Neuronal stem cell (in vitro differentiated cells): Measurements from ENCODE around the gene WRNIP1.

Experiments
- DNase-seq: peaks from one replicate; pipeline ENCODE4 v3.0.0-alpha.2; 2013; ENCODE audit warnings: low spot score
- H2AFZ ChIP-seq: one replicate; pipeline ENCODE4 v1.6.1; 2013; ENCODE audit warnings: mild to moderate bottlenecking, low read length, inconsistent platforms
- H2AK5ac ChIP-seq: 2 replicates; pipeline ENCODE4 v1.6.1; 2013; ENCODE audit warnings: low read depth, mild to moderate bottlenecking, inconsistent platforms, low read length, moderate library complexity, mixed read lengths
- H2BK120ac ChIP-seq: 2 replicates; pipeline ENCODE4 v1.6.1; 2013; ENCODE audit warnings: low read depth, mild to moderate bottlenecking, inconsistent platforms, low read length, moderate library complexity, mixed read lengths
- H2BK12ac ChIP-seq: one replicate; pipeline ENCODE4 v1.6.1; 2013; ENCODE audit warnings: low read length, inconsistent platforms
- H2BK15ac ChIP-seq: 2 replicates; pipeline ENCODE4 v1.6.1; 2013; ENCODE audit warnings: mild to moderate bottlenecking, low read length, inconsistent platforms, mixed read lengths
- H2BK5ac ChIP-seq: one replicate; pipeline ENCODE4 v1.6.1; 2013; ENCODE audit warnings: inconsistent platforms, mild to moderate bottlenecking, low read length, moderate library complexity
- H3K14ac ChIP-seq: one replicate; pipeline ENCODE4 v1.6.1; 2013; ENCODE audit warnings: low read length, inconsistent platforms
- H3K18ac ChIP-seq: 2 replicates; pipeline ENCODE4 v1.6.1; 2013; ENCODE audit warnings: low read length, inconsistent platforms
- H3K23ac ChIP-seq: 2 replicates; pipeline ENCODE4 v1.6.1; 2013; ENCODE audit warnings: low read depth, mild to moderate bottlenecking, mixed read lengths, low read length, inconsistent platforms; ENCODE audit not compliant: poor library complexity
- H3K27ac ChIP-seq: replicated peaks from 3 replicates; pipeline ENCODE4 v1.5.1; 2013; ENCODE audit warnings: low read length, inconsistent platforms
- H3K27me3 ChIP-seq, 3 experiments: 2 replicates each; pipeline ENCODE4 v1.6.1; 2013; ENCODE audit warnings: low read length in 3 of 3, mild to moderate bottlenecking in 2 of 3, inconsistent platforms in 1 of 3, low read depth in 1 of 3, mixed read lengths in 1 of 3, moderate library complexity in 1 of 3; ENCODE audit not compliant: control insufficient read depth in 3 of 3, insufficient read depth in 3 of 3
- H3K36me3 ChIP-seq, 2 donors: replicated peaks in 1 of 2; 2 replicates each; pipeline ENCODE4 v1.6.1; 2013; ENCODE audit warnings: low read length in 2 of 2; ENCODE audit not compliant: control insufficient read depth in 2 of 2, insufficient read depth in 2 of 2
- H3K4ac ChIP-seq: 2 replicates; pipeline ENCODE4 v1.6.1; 2013; ENCODE audit warnings: inconsistent platforms, mild to moderate bottlenecking, low read length, moderate library complexity
- H3K4me1 ChIP-seq, 2 donors: 1 replicate in 1 of 2; 2 replicates in 1 of 2; pipeline ENCODE4 v1.6.1; 2013; ENCODE audit warnings: low read length in 2 of 2, low read depth in 1 of 2; ENCODE audit not compliant: control insufficient read depth in 2 of 2, insufficient read depth in 1 of 2
- H3K4me2 ChIP-seq: one replicate; pipeline ENCODE4 v1.6.1; 2013; ENCODE audit warnings: mild to moderate bottlenecking, low read length, inconsistent platforms; ENCODE audit not compliant: insufficient read depth, poor library complexity, severe bottlenecking
- H3K4me3 ChIP-seq, 2 donors: 2 replicates each; pipeline ENCODE4 v1.5.1; 2013; ENCODE audit warnings: low read length in 2 of 2, mild to moderate bottlenecking in 2 of 2, inconsistent platforms in 1 of 2, moderate library complexity in 1 of 2
- H3K79me1 ChIP-seq: one replicate; pipeline ENCODE4 v1.6.1; 2013; ENCODE audit warnings: low read depth, mild to moderate bottlenecking, inconsistent platforms, low read length, moderate library complexity
- H3K9ac ChIP-seq: one replicate; pipeline ENCODE4 v1.6.1; 2013; ENCODE audit warnings: mild to moderate bottlenecking, low read depth, low read length, inconsistent platforms; ENCODE audit not compliant: poor library complexity
- H3K9me3 ChIP-seq, 2 donors: replicated peaks in 1 of 2; 2 replicates each; pipeline versions ENCODE3 to v1.6.1; 2013; ENCODE audit warnings: low read length in 2 of 2, mild to moderate bottlenecking in 2 of 2, inconsistent platforms in 1 of 2, low read depth in 1 of 2, mixed read lengths in 1 of 2, moderate library complexity in 1 of 2; ENCODE audit not compliant: control insufficient read depth in 2 of 2, insufficient read depth in 1 of 2
- H4K8ac ChIP-seq: one replicate; pipeline ENCODE4 v1.6.1; 2013; ENCODE audit warnings: low read depth, mild to moderate bottlenecking, inconsistent platforms, low read length, moderate library complexity
- H4K91ac ChIP-seq: one replicate; pipeline ENCODE4 v1.6.1; 2013; ENCODE audit warnings: low read length, low read depth, mild to moderate bottlenecking, inconsistent platforms; ENCODE audit not compliant: poor library complexity
- WGBS, 2 donors: extraction: QIAGEN DNeasy Blood & Tissue Kit; methylation state at CpG; one replicate each; pipeline ENCODE4 v1.1.7; 2013; ENCODE audit warnings: missing lambda C conversion rate in 2 of 2, mixed read lengths in 1 of 2; ENCODE audit not compliant: insufficient read length in 2 of 2, insufficient replicate concordance in 1 of 2; ENCODE audit errors: extremely low coverage in 2 of 2; 5-methylcytosine and 5-hydroxymethylcytosine counted together

The WRNIP1 gene

GRCh38 chr6:2765896-2766766 lies 938 bp downstream of the WRNIP1 start:
- peak overlapping the region; percentile 92 for H2AK5ac ChIP-seq
- peak overlapping the region; percentile 67 for H2BK15ac ChIP-seq
- peak overlapping the region; percentile 66 to 80 for H3K4me3 ChIP-seq
- H3K23ac ChIP-seq: peak overlapping the region; percentile 100
- peaks cover 2 to 36% of the 10 kb centered on the region in 2 donors for H3K36me3 ChIP-seq
- H4K8ac ChIP-seq: peak overlapping the region; percentile 82
- peak overlapping the region; percentile 98 for H3K9ac ChIP-seq
- peaks cover 13% of the 10 kb centered on the region for H3K79me1 ChIP-seq
- H3K18ac ChIP-seq: peak overlapping the region; percentile 98
- no peaks in the 10 kb centered on the region for H3K9me3 ChIP-seq
- H3K4me2 ChIP-seq: peak overlapping the region; percentile 96
- no peak overlapping the region for H2BK5ac ChIP-seq
- peak overlapping the region; percentile 99 for H3K14ac ChIP-seq
- no peaks in the 10 kb centered on the region for H3K27me3 ChIP-seq
- DNase-seq: peak; percentile 46
- no CpG with 5 or more reads among the region's 91 CpGs for WGBS, 2 donors
- peak overlapping the region; percentile 96 for H2AFZ ChIP-seq
- H4K91ac ChIP-seq: no peak overlapping the region
- peak overlapping the region; percentile 65 for H3K27ac ChIP-seq
- peaks cover 14 to 17% of the 10 kb centered on the region in 2 donors for H3K4me1 ChIP-seq
- no peak overlapping the region for H2BK120ac ChIP-seq
- H2BK12ac ChIP-seq: peak overlapping the region; percentile 73
- no peak overlapping the region for H3K4ac ChIP-seq

- no peak overlapping the region for H3K27ac ChIP-seq
- no peak overlapping the region for H3K23ac ChIP-seq
- no CpG with 5 or more reads among the region's 13 CpGs for WGBS, 2 donors
- no peak overlapping the region for H3K18ac ChIP-seq
- H3K27me3 ChIP-seq: no peaks in the 10 kb centered on the region
- H3K14ac ChIP-seq: no peak overlapping the region
- H3K4me3 ChIP-seq: peak overlapping the region; percentile 66 to 80
- peaks cover 2 to 45% of the 10 kb centered on the region in 2 donors for H3K36me3 ChIP-seq
- H3K79me1 ChIP-seq: peaks cover 13% of the 10 kb centered on the region
- no peak overlapping the region for H4K91ac ChIP-seq
- H3K9ac ChIP-seq: no peak overlapping the region
- no peak overlapping the region for H2BK5ac ChIP-seq
- no peak for DNase-seq
- no peak overlapping the region for H2AK5ac ChIP-seq
- peak overlapping the region; percentile 96 for H3K4me2 ChIP-seq
- H2BK12ac ChIP-seq: no peak overlapping the region
- H3K4ac ChIP-seq: no peak overlapping the region
- peaks cover 14 to 17% of the 10 kb centered on the region in 2 donors for H3K4me1 ChIP-seq
- H2BK15ac ChIP-seq: no peak overlapping the region
- no peak overlapping the region for H4K8ac ChIP-seq
- no peak overlapping the region for H2BK120ac ChIP-seq
- H3K9me3 ChIP-seq: no peaks in the 10 kb centered on the region
- H2AFZ ChIP-seq: peak overlapping the region; percentile 96
These were observed 1.8 kb downstream of the WRNIP1 start for GRCh38 chr6:2766767-2767656.

- peak overlapping the region; percentile 30 for H3K9ac ChIP-seq
- H3K4me1 ChIP-seq: peaks cover 14 to 17% of the 10 kb centered on the region in 2 donors
- H3K27ac ChIP-seq: no peak overlapping the region
- H3K4me2 ChIP-seq: peak overlapping the region; percentile 37
- H3K79me1 ChIP-seq: peaks cover 13% of the 10 kb centered on the region
- H2BK5ac ChIP-seq: no peak overlapping the region
- H3K27me3 ChIP-seq: no peaks in the 10 kb centered on the region
- H3K14ac ChIP-seq: no peak overlapping the region
- no peak overlapping the region for H2BK12ac ChIP-seq
- H2AFZ ChIP-seq: no peak overlapping the region
- no peak overlapping the region for H2BK120ac ChIP-seq
- H3K36me3 ChIP-seq: peaks cover 2 to 53% of the 10 kb centered on the region in 2 donors
- H3K18ac ChIP-seq: no peak overlapping the region
- no peaks in the 10 kb centered on the region for H3K9me3 ChIP-seq
- no peak overlapping the region for H3K4ac ChIP-seq
- no peak overlapping the region for H3K23ac ChIP-seq
- H2AK5ac ChIP-seq: no peak overlapping the region
- DNase-seq: no peak
- WGBS, 2 donors: no CpG with 5 or more reads among the region's 9 CpGs
- no peak overlapping the region for H4K8ac ChIP-seq
- H2BK15ac ChIP-seq: no peak overlapping the region
- H4K91ac ChIP-seq: no peak overlapping the region
- peak overlapping the region in 1 of 2 donors; percentile 66 for H3K4me3 ChIP-seq
These were observed 2.7 kb downstream of the WRNIP1 start for GRCh38 chr6:2767657-2768524.
